Right lobe of liver (tissue), 4 donors: ENCODE measurements around the gene GNB4.

ENCODE experiments used
- CTCF ChIP-seq, 4 donors: fragments of 200-600 bp in 3 of 4; fragments of 450-650 bp in 1 of 4; IDR thresholded peaks; one replicate each; pipeline versions ENCODE4 v1.5.1 to v1.8.0; 2016 to 2022; ENCODE audit warnings: antibody characterized with exemption in 4 of 4, mild to moderate bottlenecking in 2 of 4
- POLR2A ChIP-seq: fragments of 450-650 bp; IDR thresholded peaks from one replicate; pipeline ENCODE4 v1.6.1; 2017; ENCODE audit warnings: antibody characterized with exemption, mild to moderate bottlenecking
- donor health status: DM: no; HTN: no; CAD: no.
- donor health status: DM: no; HTN: no; CAD: no.
- donor health status: DM: no; HTN: yes; CAD: no.

GRCh38 chr3:179348325-179349013 is 102.8 kb downstream of the GNB4 start:
- TF ChIP-seq CTCF (IDR thresholded peaks at IDR 0.05) (no peak), POLR2A (no peak)
